HepG2 (cell line): ENCODE measurements around the gene ECHS1. TPM values are rescaled to one million over a fixed set of nuclear protein-coding genes. Genes with fewer than 3 reads are reported as not detected.

Source experiments
- ATAC-seq: fragments of 200-7000 bp; cut with Tn5 transposase; 3 replicates; pipeline ENCODE4 v1.9.1; 2020; ENCODE audit warnings: mild to moderate bottlenecking, moderate library complexity
- BruUV-seq: library from RNA; stranded (reverse); fragments of 400-500 nt; replicated peaks from 2 replicates; lab custom pipeline; 2021; lab: Mats Ljungman, UMichigan
- CTCF ChIA-PET: fragments of 300-600 bp; formaldehyde crosslinking; extraction: SDS; loops from one replicate; lab custom pipeline; 2021; ENCODE audit warnings: low total read pairs, inconsistent platforms, low intra/inter-chr PET ratio; lab: Yijun Ruan, JAX
- POLR2A ChIA-PET: fragments of 350-600 bp; sonication (Branson Sonifier 250); formaldehyde crosslinking; loops from one replicate; lab custom pipeline; 2020; ENCODE audit warnings: antibody characterized with exemption, inconsistent platforms; lab: Yijun Ruan, JAX
- DNase-seq: peaks from one replicate; pipeline ENCODE4 v3.0.0-alpha.2; 2015; ENCODE audit warnings: low spot score
- FAIRE-seq: peaks from 3 replicates; lab custom pipeline; 2011; peaks lifted over from hg19 to GRCh38; lab: Jason Lieb, UNC
- H2AFZ ChIP-seq: one replicate; pipeline ENCODE4 v1.6.1; 2011; ENCODE audit warnings: low read length, inconsistent platforms
- H3K27ac ChIP-seq: fragments of 300-600 bp; 3 replicates; pipeline ENCODE4 v1.8.0; 2011; ENCODE audit warnings: mixed run types, mild to moderate bottlenecking, mixed read lengths, low read length, inconsistent platforms; ENCODE audit not compliant: insufficient read depth; ENCODE audit errors: extremely low read length
- H3K27me3 ChIP-seq, 2 experiments: fragments of 200-600 bp in 1 of 2; 2 replicates in 1 of 2; 3 replicates in 1 of 2; pipeline versions ENCODE4 v1.6.0 to v1.8.0; 2011; ENCODE audit warnings: low read length in 2 of 2, mild to moderate bottlenecking in 2 of 2, moderate library complexity in 2 of 2, inconsistent platforms in 1 of 2; ENCODE audit not compliant: insufficient read depth in 2 of 2, control insufficient read depth in 1 of 2
- H3K36me3 ChIP-seq, 2 experiments: fragments of 200-600 bp in 1 of 2; replicated peaks in 1 of 2; 2 replicates in 1 of 2; 3 replicates in 1 of 2; pipeline versions ENCODE4 v1.5.1 to v1.8.0; 2011; ENCODE audit warnings: low read length in 2 of 2, inconsistent platforms in 1 of 2; ENCODE audit not compliant: insufficient read depth in 2 of 2, control insufficient read depth in 1 of 2
- H3K4me1 ChIP-seq: 2 replicates; pipeline ENCODE4 v1.5.1; 2012; ENCODE audit warnings: low read length, inconsistent platforms; ENCODE audit not compliant: insufficient read depth
- H3K4me2 ChIP-seq: 2 replicates; pipeline ENCODE4 v1.6.0; 2011; ENCODE audit warnings: low read depth, low read length, inconsistent platforms
- H3K4me3 ChIP-seq, 3 experiments: fragments of 200-600 bp in 1 of 3; sonication (generic), shearing (Covaris generic) in 1 of 3; replicated peaks in 1 of 3; 2 replicates each; pipeline ENCODE4 v1.5.1; 2011 to 2016; ENCODE audit warnings: low read length in 3 of 3, inconsistent platforms in 2 of 3, low read depth in 2 of 3, mild to moderate bottlenecking in 2 of 3, control low read depth in 1 of 3, mixed read lengths in 1 of 3; ENCODE audit not compliant: insufficient read depth in 1 of 3
- H3K79me2 ChIP-seq: one replicate; pipeline ENCODE4 v1.6.1; 2011; ENCODE audit warnings: low read length, inconsistent platforms; ENCODE audit not compliant: insufficient read depth
- H3K9ac ChIP-seq: 2 replicates; pipeline ENCODE4 v1.6.0; 2011; ENCODE audit warnings: mild to moderate bottlenecking, low read depth, low read length, inconsistent platforms; ENCODE audit not compliant: insufficient read depth
- H3K9me3 ChIP-seq: 2 replicates; pipeline ENCODE4 v1.5.1; 2012; ENCODE audit warnings: mild to moderate bottlenecking, low read length
- H4K20me1 ChIP-seq: 2 replicates; pipeline ENCODE4 v1.6.0; 2011; ENCODE audit warnings: inconsistent platforms, mild to moderate bottlenecking, low read length, moderate library complexity; ENCODE audit not compliant: insufficient read depth
- HNRNPL ChIP-seq: fragments of 200-400 bp; formaldehyde crosslinking; IDR thresholded peaks from 2 replicates; pipeline ENCODE4 v1.6.1; 2017; ENCODE audit warnings: mild to moderate bottlenecking, low read depth, low read length
- RBM39 ChIP-seq: fragments of 200-400 bp; formaldehyde crosslinking; IDR thresholded peaks from one replicate; pipeline ENCODE4 v1.6.1; 2018; ENCODE audit warnings: antibody characterized with exemption, mild to moderate bottlenecking, low read depth, low read length; ENCODE audit not compliant: poor library complexity, severe bottlenecking
- SOX13 ChIP-seq, 3 experiments: fragments of 450-650 bp in 1 of 3; sonication (generic) in 1 of 3; formaldehyde crosslinking in 1 of 3; IDR thresholded peaks in 2 of 3; conservative IDR thresholded peaks in 1 of 3; 2 replicates each; pipeline versions ENCODE4 v1.5.0 to v1.6.1; 2016 to 2020; ENCODE audit warnings: antibody characterized with exemption in 1 of 3, mild to moderate bottlenecking in 1 of 3, missing compliant biosample characterization in 1 of 3, missing genetic modification reagents in 1 of 3, moderate library complexity in 1 of 3
- TEAD2 ChIP-seq: sonication (generic); formaldehyde crosslinking; IDR thresholded peaks from 2 replicates; pipeline ENCODE4 v1.9.0; 2021; ENCODE audit warnings: missing genetic modification reagents
- TFDP2 ChIP-seq: sonication (generic); formaldehyde crosslinking; IDR thresholded peaks from 2 replicates; pipeline ENCODE4 v1.4.0; 2020; ENCODE audit warnings: missing genetic modification reagents
- WGBS: methylation state at CpG from one replicate; pipeline ENCODE4 v1.1.6; 2017; ENCODE audit warnings: low lambda C conversion rate; 5-methylcytosine and 5-hydroxymethylcytosine counted together
- in situ Hi-C: cut with HindIII; loops from 2 replicates; pipeline ENCODE4 v1.10.0; 2017; ENCODE audit warnings: low pct_unique_long_range_greater_than_20kb; ENCODE audit not compliant: extremely low pct_ligation_motif_present
- intact Hi-C: fragments of 100-400 bp; cut with micrococcal nuclease; formaldehyde crosslinking; loops from one replicate; pipeline ENCODE4 v1.10.0; 2022; ENCODE audit not compliant: unreplicated experiment
- polyA plus RNA-seq, 8 experiments: library from polyadenylated mRNA; depleted of rRNA in 3 of 8; stranded (reverse) in 7 of 8; unstranded in 1 of 8; fragments of >200 nt; fragmentation: Illumina TruSeq in 4 of 8; extraction: Trizol in 4 of 8; gene quantifications; 2 replicates each; pipeline versions ENCODE4 v1.2.1 to v1.2.3, GENCODE V29; 2011 to 2016; ENCODE audit warnings: low read depth in 4 of 8, missing spikeins in 1 of 8, mixed read lengths in 1 of 8; ENCODE audit not compliant: insufficient read depth in 1 of 8
- total RNA-seq, 5 experiments: library from RNA; depleted of rRNA; stranded (reverse); fragments of >200 nt; fragmentation: Illumina TruSeq; extraction: Trizol; gene quantifications; 2 replicates each; pipeline ENCODE4 v1.2.3, GENCODE V29; 2016; ENCODE audit warnings: low read depth in 1 of 5
- TF ChIP-seq, protein P1 (sequence below): sonication (generic); formaldehyde crosslinking; IDR thresholded peaks from 2 replicates; pipeline ENCODE4 v1.4.0; 2020; ENCODE audit warnings: missing genetic modification reagents

ECHS1 gene
- total and polyA plus RNA-seq, 2 of the 13 experiments (the other 11 are each of a cell fraction or from before 2014, with no cell fraction given) = 32.7 to 195 TPM

- H2AFZ ChIP-seq = no peak overlapping the region
- ChIA-PET POLR2A (interaction anchor here (1.2 to 4.5 kb wide), 2 partner anchors 8 to 13 kb away, joined by 3 to 55 read pairs; partner anchors contain the start of gene FUOM), CTCF (no interaction called here)
- FAIRE-seq (no peak), ATAC-seq (peak; percentile 25), DNase-seq (no peak)
- peak; percentile 85 for TF ChIP-seq HNRNPL
- peak; percentile 6 for TF ChIP-seq RBM39
- TF ChIP-seq TEAD2 (CRISPR knock-in tag) = no peak
- TF ChIP-seq SOX13 (IDR thresholded peaks at IDR 0.05) = no peak
- TF ChIP-seq SOX13 (CRISPR knock-in tag; conservative IDR thresholded peaks at IDR 0.05 in 1 of 2, IDR thresholded peaks at IDR 0.05 in 1 of 2) = no peak
- TF ChIP-seq, protein P1, sequence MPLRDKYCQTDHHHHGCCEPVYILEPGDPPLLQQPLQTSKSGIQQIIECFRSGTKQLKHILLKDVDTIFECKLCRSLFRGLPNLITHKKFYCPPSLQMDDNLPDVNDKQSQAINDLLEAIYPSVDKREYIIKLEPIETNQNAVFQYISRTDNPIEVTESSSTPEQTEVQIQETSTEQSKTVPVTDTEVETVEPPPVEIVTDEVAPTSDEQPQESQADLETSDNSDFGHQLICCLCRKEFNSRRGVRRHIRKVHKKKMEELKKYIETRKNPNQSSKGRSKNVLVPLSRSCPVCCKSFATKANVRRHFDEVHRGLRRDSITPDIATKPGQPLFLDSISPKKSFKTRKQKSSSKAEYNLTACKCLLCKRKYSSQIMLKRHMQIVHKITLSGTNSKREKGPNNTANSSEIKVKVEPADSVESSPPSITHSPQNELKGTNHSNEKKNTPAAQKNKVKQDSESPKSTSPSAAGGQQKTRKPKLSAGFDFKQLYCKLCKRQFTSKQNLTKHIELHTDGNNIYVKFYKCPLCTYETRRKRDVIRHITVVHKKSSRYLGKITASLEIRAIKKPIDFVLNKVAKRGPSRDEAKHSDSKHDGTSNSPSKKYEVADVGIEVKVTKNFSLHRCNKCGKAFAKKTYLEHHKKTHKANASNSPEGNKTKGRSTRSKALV (CRISPR knock-in tag) = no peak
- TF ChIP-seq TFDP2 (CRISPR knock-in tag) = no peak
- 14% methylated on average over 13 of the region's 20 CpGs for whole genome bisulfite sequencing
- intact Hi-C loops = loop anchor here (2.0 to 10.0 kb wide), 2 partner anchors 14 to 48 kb away; partner anchors contain the start of gene FUOM
- peak overlapping the region; percentile 21 for H3K27ac ChIP-seq
- in situ Hi-C loops = no loop called here
- peak overlapping the region; percentile 65 to 100 (median 75); a peak in 5 of 6 replicates for H3K4me3 ChIP-seq
- peak overlapping the region; percentile 69 for H3K9ac ChIP-seq
- H3K27me3 ChIP-seq = peaks cover 0 to 3% of the 10 kb centered on the region in 2 experiments; a peak in 1 of 5 replicates
- H4K20me1 ChIP-seq = no peaks in the 10 kb centered on the region
- H3K36me3 ChIP-seq = peaks cover 16 to 32% of the 10 kb centered on the region in 2 experiments; a peak in 4 of 5 replicates
- H3K4me2 ChIP-seq = peak overlapping the region; percentile 77
- H3K9me3 ChIP-seq = no peaks in the 10 kb centered on the region
- H3K4me1 ChIP-seq = peaks cover 28% of the 10 kb centered on the region
- H3K79me2 ChIP-seq = peaks cover 5% of the 10 kb centered on the region
- BruUV-seq = no TSS peak
Measured at GRCh38 chr10:133372507-133372906, 647 bp downstream of the ECHS1 start.
